ENCODE measurements around the gene HOMER2. TPM values are rescaled to one million over a fixed set of nuclear protein-coding genes. Genes with fewer than 3 reads are reported as not detected.

HOMER2 gene
- total and polyA plus RNA-seq, 2 of the 13 experiments (the other 11 are each of a cell fraction or from before 2014, with no cell fraction given): 12.9 to 14.1 TPM

DNA sequence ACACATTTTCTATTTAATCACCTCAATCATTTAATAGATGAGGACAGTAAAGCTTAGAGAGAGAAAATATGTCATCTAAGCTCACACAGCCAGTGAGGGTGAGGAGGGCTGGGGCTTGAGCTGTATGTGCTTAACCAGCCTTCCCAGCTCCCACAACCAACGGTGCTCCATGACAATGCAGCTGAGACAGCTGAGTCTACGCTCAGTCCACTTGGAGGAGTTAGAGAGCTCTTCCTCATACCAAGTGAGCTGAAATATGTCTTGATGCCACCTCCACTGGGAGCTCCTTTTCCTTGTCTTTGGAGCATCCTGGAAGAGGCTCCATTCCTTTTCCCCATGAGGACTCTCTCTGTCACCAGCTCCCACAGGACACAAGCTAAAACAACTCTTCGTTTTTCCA, 9.3 kb downstream of the HOMER2 start:
- Histone ChIP-seq H3K9ac (ENCODE audit: insufficient read depth, low read depth, low read length) (no peak overlapping the region), H3K9me3 (ENCODE audit: low read length) (no peaks in the 10 kb centered on the region), H4K20me1 (ENCODE audit: insufficient read depth, low read length) (no peaks in the 10 kb centered on the region), H3K36me3 (replicated peaks in 1 of 2; ENCODE audit: control insufficient read depth in 1 of 2, insufficient read depth in 2 of 2, low read length in 2 of 2) (no peaks in the 10 kb centered on the region), H2AFZ (ENCODE audit: low read length) (no peak overlapping the region), H3K79me2 (ENCODE audit: insufficient read depth, low read length) (no peaks in the 10 kb centered on the region), H3K4me1 (ENCODE audit: insufficient read depth, low read length) (peaks cover 13% of the 10 kb centered on the region), H3K27ac (ENCODE audit: extremely low read length, insufficient read depth, low read length) (no peak overlapping the region), H3K4me3 (replicated peaks in 1 of 3; ENCODE audit: insufficient read depth in 1 of 3, low read depth in 2 of 3, low read length in 3 of 3) (no peak overlapping the region), H3K27me3 (ENCODE audit: control insufficient read depth in 1 of 2, insufficient read depth in 2 of 2, low read length in 2 of 2) (no peaks in the 10 kb centered on the region), H3K4me2 (ENCODE audit: low read depth, low read length) (no peak overlapping the region)
- TF ChIP-seq, protein P1, sequence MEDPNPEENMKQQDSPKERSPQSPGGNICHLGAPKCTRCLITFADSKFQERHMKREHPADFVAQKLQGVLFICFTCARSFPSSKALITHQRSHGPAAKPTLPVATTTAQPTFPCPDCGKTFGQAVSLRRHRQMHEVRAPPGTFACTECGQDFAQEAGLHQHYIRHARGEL (CRISPR knock-in tag; IDR thresholded peaks at IDR 0.05): no peak
- no peak for TF ChIP-seq FOXP1 (IDR thresholded peaks at IDR 0.05)
- TF ChIP-seq FOXP1 (CRISPR knock-in tag; IDR thresholded peaks at IDR 0.05): no peak
- no peak for TF ChIP-seq ZNF501 (CRISPR knock-in tag; IDR thresholded peaks at IDR 0.05)
- no peak for TF ChIP-seq ONECUT2 (CRISPR knock-in tag; IDR thresholded peaks at IDR 0.05)
- TF ChIP-seq EZH2 (conservative IDR thresholded peaks at IDR 0.05; ENCODE audit: low read depth, low read length): no peak
- no peak for TF ChIP-seq POLR2A (IDR thresholded peaks at IDR 0.05; ENCODE audit: insufficient read depth in 1 of 2, low read depth in 2 of 2, low read length in 2 of 2)
- no peak for TF ChIP-seq RFX5 (IDR thresholded peaks at IDR 0.05; ENCODE audit: low read depth, low read length)
- TF ChIP-seq NCOA5 (CRISPR knock-in tag; IDR thresholded peaks at IDR 0.05): no peak
- TF ChIP-seq ZNF850 (CRISPR knock-in tag; conservative IDR thresholded peaks at IDR 0.05): no peak
- TF ChIP-seq MBD4 (IDR thresholded peaks at IDR 0.05; ENCODE audit: borderline replicate concordance, low read length): no peak
- in situ Hi-C loops (cut with HindIII; ENCODE audit: extremely low pct_ligation_motif_present, low pct_unique_long_range_greater_than_20kb): no loop called here
- ChIA-PET CTCF (ENCODE audit: low intra/inter-chr PET ratio, low total read pairs) (no interaction called here), POLR2A (no interaction called here)
- intact Hi-C loops (cut with micrococcal nuclease; ENCODE audit: unreplicated experiment): no loop called here
- WGBS (ENCODE audit: low lambda C conversion rate): 68% methylated on average over 3 of the region's 3 CpGs
- DNase-seq (ENCODE audit: low spot score) (no peak), ATAC-seq (no peak), FAIRE-seq (no peak)
- no TSS peak for BruUV-seq (replicated peaks)

GRCh38 chr15:82942691-82943090, 9.8 kb downstream of the HOMER2 start:
- H3K9ac ChIP-seq (ENCODE audit: insufficient read depth, low read depth, low read length): no peak overlapping the region
- ChIA-PET POLR2A (no interaction called here), CTCF (ENCODE audit: low intra/inter-chr PET ratio, low total read pairs) (no interaction called here)
- H3K4me3 ChIP-seq (replicated peaks in 1 of 3; ENCODE audit: insufficient read depth in 1 of 3, low read depth in 2 of 3, low read length in 3 of 3): no peak overlapping the region
- 36% methylated on average over 8 of the region's 8 CpGs for WGBS (ENCODE audit: low lambda C conversion rate)
- in situ Hi-C loops (cut with HindIII; ENCODE audit: extremely low pct_ligation_motif_present, low pct_unique_long_range_greater_than_20kb): no loop called here
- intact Hi-C loops (cut with micrococcal nuclease; ENCODE audit: unreplicated experiment): no loop called here
- DNase-seq (ENCODE audit: low spot score): peak; percentile 16
- H3K27ac ChIP-seq (ENCODE audit: extremely low read length, insufficient read depth, low read length): no peak overlapping the region
- H3K4me2 ChIP-seq (ENCODE audit: low read depth, low read length): no peak overlapping the region
- H2AFZ ChIP-seq (ENCODE audit: low read length): no peak overlapping the region
- no peaks in the 10 kb centered on the region for H3K79me2 ChIP-seq (ENCODE audit: insufficient read depth, low read length)
- no peak for FAIRE-seq
- TF ChIP-seq MTERF4 (CRISPR knock-in tag; IDR thresholded peaks at IDR 0.05) (no peak), SP2 (CRISPR knock-in tag; IDR thresholded peaks at IDR 0.05) (no peak), PRDM15 (CRISPR knock-in tag; IDR thresholded peaks at IDR 0.05) (no peak), CREM (IDR thresholded peaks at IDR 0.05) (no peak), CREM (CRISPR knock-in tag; IDR thresholded peaks at IDR 0.05) (no peak)
- H3K9me3 ChIP-seq (ENCODE audit: low read length): no peaks in the 10 kb centered on the region
- ATAC-seq: no peak; the same call in 2 of the 3 replicates
- peaks cover 13% of the 10 kb centered on the region for H3K4me1 ChIP-seq (ENCODE audit: insufficient read depth, low read length)
- H3K27me3 ChIP-seq (ENCODE audit: control insufficient read depth in 1 of 2, insufficient read depth in 2 of 2, low read length in 2 of 2): no peaks in the 10 kb centered on the region
- no TSS peak for BruUV-seq (replicated peaks)
- H3K36me3 ChIP-seq (replicated peaks in 1 of 2; ENCODE audit: control insufficient read depth in 1 of 2, insufficient read depth in 2 of 2, low read length in 2 of 2): no peaks in the 10 kb centered on the region
- no peaks in the 10 kb centered on the region for H4K20me1 ChIP-seq (ENCODE audit: insufficient read depth, low read length)
